ENCODE measurements around the gene ZNF70.

ZNF70 gene

DNA sequence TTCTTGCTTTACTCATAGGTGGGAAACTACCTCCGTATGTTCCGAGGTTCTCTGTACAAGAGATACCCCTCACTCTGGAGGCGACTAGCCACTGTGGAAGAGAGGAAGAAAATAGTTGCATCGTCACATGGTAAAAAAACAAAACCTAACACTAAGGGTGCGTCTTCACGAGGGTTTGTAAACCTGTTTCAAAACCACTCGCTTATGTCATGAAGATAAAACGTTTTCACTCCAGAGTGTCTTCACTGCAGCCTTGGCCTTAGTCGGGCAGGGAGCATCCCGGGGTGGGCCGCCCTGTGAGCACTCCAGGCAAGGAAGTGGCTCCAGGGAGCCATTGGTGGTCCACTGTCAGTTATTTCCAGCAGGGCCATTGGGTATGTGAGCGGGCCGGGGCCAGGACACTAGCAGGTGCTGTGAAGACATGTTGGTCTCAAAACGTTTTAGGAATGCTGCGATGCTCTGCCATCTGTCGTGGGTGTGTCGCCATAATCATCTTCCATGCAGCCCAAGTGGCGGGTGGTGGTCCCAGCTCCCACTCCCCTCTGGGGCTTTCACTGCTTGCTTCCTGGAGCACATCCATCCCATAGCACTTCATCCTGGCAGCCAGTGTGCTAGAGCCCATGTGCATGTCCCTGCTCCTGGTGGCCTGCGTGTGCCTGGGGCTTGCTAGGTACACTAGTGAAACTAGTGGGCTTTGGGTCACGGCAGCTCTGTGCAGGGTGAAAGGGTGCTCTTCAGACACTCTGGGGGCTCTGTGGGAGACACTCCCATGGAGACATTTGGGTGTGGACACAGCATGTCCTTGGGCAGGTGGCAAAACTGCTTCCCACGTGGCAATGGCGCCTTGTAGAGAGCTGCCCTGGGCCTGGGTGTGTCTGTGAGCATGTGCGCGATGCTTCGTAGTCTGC is 41.1 kb upstream of the ZNF70 start:
- Histone ChIP-seq H4K20me1 (ENCODE audit: insufficient read depth, low read length) (no peaks in the 10 kb centered on the region), H3K79me2 (ENCODE audit: insufficient read depth, low read length) (peaks cover 47% of the 10 kb centered on the region)

DNA sequence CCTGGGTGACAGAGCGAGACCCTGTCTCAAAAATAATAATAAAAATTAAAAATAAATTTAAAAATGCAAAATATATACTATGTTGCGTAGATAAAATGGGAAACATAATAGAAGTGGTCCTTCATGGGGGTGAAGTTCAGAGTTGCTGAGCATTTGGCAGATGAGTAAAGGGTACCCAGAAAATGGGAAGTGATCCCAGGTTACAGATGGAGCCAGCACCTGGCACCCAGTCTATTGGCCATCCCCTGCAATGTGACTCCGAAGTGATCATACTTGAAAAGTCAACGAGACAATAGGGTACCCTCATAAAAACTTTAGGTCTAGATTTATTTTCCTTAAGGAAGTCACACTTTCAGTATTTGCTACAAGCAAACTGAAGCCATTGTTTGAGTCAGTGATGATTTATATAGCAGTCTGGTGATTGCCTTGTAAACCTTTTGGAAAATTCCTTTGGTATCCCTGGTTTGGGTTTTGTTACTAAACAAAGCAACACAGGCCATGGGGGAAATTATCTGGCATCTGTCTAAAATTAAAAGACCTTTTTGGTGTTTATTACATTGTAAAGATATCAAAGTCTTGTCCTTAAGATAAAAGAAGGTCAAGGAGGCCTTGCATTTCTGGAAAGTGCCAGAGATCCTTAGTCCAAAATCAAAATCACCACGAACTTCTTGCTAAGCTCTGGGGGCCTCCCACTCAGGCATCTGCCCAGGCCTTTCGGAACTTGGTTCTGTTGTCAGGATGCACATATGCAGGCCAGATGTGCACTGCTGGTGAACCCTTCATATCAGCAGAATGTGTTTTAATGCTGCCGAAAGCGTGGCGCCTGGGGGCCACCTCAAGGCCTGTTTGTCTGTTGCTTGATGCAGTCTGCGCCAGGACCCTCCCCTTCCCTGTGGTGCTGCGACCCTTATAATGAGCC is 40.2 kb upstream of the ZNF70 start:
- Histone ChIP-seq H3K9me3 (ENCODE audit: low read length) (no peaks in the 10 kb centered on the region), H3F3A (ENCODE audit: insufficient read depth, low read length) (peaks cover under 1% of the 10 kb centered on the region; the same call in 1 of the 2 replicates), H3K27ac (ENCODE audit: low read depth, low read length, poor library complexity, severe bottlenecking) (no peak overlapping the region), H3K4me2 (ENCODE audit: low read length) (no peak overlapping the region), H2AFZ (ENCODE audit: low read length) (no peak overlapping the region), H4K20me1 (ENCODE audit: insufficient read depth, low read length) (no peaks in the 10 kb centered on the region), H3K9ac (ENCODE audit: low read length) (no peak overlapping the region), H3K79me2 (ENCODE audit: insufficient read depth, low read length) (peaks cover 47% of the 10 kb centered on the region), H3K4me3 (ENCODE audit: low read depth, low read length, poor library complexity, severe bottlenecking) (no peak overlapping the region), H3K9me2 (ENCODE audit: low read depth, low read length) (no peaks in the 10 kb centered on the region), H3K27me3 (ENCODE audit: insufficient read depth, low read length) (no peaks in the 10 kb centered on the region), H3K36me3 (ENCODE audit: insufficient read depth, low read length) (peaks cover 46% of the 10 kb centered on the region), H3K4me1 (ENCODE audit: insufficient read depth, low read length, severe bottlenecking) (peaks cover 34% of the 10 kb centered on the region)
- no peak for TF ChIP-seq EZH2 (IDR thresholded peaks at IDR 0.05; ENCODE audit: borderline replicate concordance, low read length)
- TF ChIP-seq, protein P1, sequence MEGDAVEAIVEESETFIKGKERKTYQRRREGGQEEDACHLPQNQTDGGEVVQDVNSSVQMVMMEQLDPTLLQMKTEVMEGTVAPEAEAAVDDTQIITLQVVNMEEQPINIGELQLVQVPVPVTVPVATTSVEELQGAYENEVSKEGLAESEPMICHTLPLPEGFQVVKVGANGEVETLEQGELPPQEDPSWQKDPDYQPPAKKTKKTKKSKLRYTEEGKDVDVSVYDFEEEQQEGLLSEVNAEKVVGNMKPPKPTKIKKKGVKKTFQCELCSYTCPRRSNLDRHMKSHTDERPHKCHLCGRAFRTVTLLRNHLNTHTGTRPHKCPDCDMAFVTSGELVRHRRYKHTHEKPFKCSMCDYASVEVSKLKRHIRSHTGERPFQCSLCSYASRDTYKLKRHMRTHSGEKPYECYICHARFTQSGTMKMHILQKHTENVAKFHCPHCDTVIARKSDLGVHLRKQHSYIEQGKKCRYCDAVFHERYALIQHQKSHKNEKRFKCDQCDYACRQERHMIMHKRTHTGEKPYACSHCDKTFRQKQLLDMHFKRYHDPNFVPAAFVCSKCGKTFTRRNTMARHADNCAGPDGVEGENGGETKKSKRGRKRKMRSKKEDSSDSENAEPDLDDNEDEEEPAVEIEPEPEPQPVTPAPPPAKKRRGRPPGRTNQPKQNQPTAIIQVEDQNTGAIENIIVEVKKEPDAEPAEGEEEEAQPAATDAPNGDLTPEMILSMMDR (IDR thresholded peaks at IDR 0.05; ENCODE audit: low read length) = no peak

More for the DNA sequence above, 41.1 kb upstream of the ZNF70 start:
- Histone ChIP-seq H3K9me3 (ENCODE audit: low read length) (no peaks in the 10 kb centered on the region), H3K4me3 (ENCODE audit: low read depth, low read length, poor library complexity, severe bottlenecking) (no peak overlapping the region), H3K27ac (ENCODE audit: low read depth, low read length, poor library complexity, severe bottlenecking) (no peak overlapping the region), H3K9me2 (ENCODE audit: low read depth, low read length) (no peaks in the 10 kb centered on the region), H3K4me2 (ENCODE audit: low read length) (no peak overlapping the region), H3K27me3 (ENCODE audit: insufficient read depth, low read length) (no peaks in the 10 kb centered on the region), H2AFZ (ENCODE audit: low read length) (no peak overlapping the region), H3F3A (ENCODE audit: insufficient read depth, low read length) (peaks cover 6% of the 10 kb centered on the region; the same call in 1 of the 2 replicates), H3K36me3 (ENCODE audit: insufficient read depth, low read length) (peaks cover 55% of the 10 kb centered on the region), H3K9ac (ENCODE audit: low read length) (no peak overlapping the region), H3K4me1 (ENCODE audit: insufficient read depth, low read length, severe bottlenecking) (peaks cover 28% of the 10 kb centered on the region)
- no peak for TF ChIP-seq EZH2 (IDR thresholded peaks at IDR 0.05; ENCODE audit: borderline replicate concordance, low read length)

DNA sequence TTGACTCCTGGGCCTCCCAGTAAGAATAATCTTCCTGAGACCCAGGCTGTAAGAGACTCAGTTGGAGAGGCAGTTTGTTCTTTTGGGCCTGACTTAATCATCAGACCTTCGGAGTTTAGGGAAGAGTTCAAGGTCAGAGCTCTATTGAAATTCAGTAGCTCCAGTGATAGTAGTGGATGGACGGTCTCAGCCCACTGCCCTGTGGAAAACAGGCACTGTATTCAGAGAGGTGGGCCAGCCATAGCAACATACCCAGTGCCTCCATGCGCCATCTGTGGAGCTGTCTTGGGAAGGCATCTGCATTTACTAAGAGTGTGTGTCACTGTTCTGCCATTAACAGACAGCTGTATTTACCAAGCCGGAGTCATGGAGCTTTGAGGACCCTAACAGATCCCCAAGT is 38.7 kb upstream of the ZNF70 start:
- TF ChIP-seq EZH2 (IDR thresholded peaks at IDR 0.05; ENCODE audit: borderline replicate concordance, low read length) = no peak
- TF ChIP-seq, protein P1 (IDR thresholded peaks at IDR 0.05; ENCODE audit: low read length) = peak; percentile 43; the same call in 1 of the 2 replicates
- Histone ChIP-seq H3K9ac (ENCODE audit: low read length) (no peak overlapping the region), H3F3A (ENCODE audit: insufficient read depth, low read length) (no peaks in the 10 kb centered on the region), H3K36me3 (ENCODE audit: insufficient read depth, low read length) (peaks cover 35% of the 10 kb centered on the region), H3K27ac (ENCODE audit: low read depth, low read length, poor library complexity, severe bottlenecking) (no peak overlapping the region), H3K4me3 (ENCODE audit: low read depth, low read length, poor library complexity, severe bottlenecking) (no peak overlapping the region), H3K4me1 (ENCODE audit: insufficient read depth, low read length, severe bottlenecking) (peaks cover 34% of the 10 kb centered on the region), H3K9me2 (ENCODE audit: low read depth, low read length) (no peaks in the 10 kb centered on the region), H4K20me1 (ENCODE audit: insufficient read depth, low read length) (no peaks in the 10 kb centered on the region), H3K27me3 (ENCODE audit: insufficient read depth, low read length) (no peaks in the 10 kb centered on the region), H2AFZ (ENCODE audit: low read length) (no peak overlapping the region), H3K4me2 (ENCODE audit: low read length) (peak overlapping the region; percentile 19; the same call in 1 of the 2 replicates), H3K9me3 (ENCODE audit: low read length) (no peaks in the 10 kb centered on the region), H3K79me2 (ENCODE audit: insufficient read depth, low read length) (peaks cover 47% of the 10 kb centered on the region)
